KOPT-K1 (cell line): ENCODE data around the gene MYO1A.
"Not testable (repeated sequence)": the region's sequence is repeated elsewhere in the genome, so short reads cannot be mapped to it uniquely, and the experiment has no call there.

ENCODE experiments used
- H3K27ac ChIP-seq: fragments of 200-600 bp; sonication (generic); 2 replicates; pipeline ENCODE4 v1.5.1; 2016; ENCODE audit warnings: antibody characterized with exemption, mild to moderate bottlenecking, low read depth, low read length; ENCODE audit not compliant: poor library complexity, severe bottlenecking
- H3K36me3 ChIP-seq: fragments of 200-600 bp; sonication (generic); 2 replicates; pipeline ENCODE4 v1.5.1; 2017; ENCODE audit warnings: antibody characterized with exemption, mild to moderate bottlenecking, low read length, moderate library complexity; ENCODE audit not compliant: insufficient read depth
- H3K9me3 ChIP-seq: fragments of 200-600 bp; sonication (generic); 2 replicates; pipeline ENCODE4 v1.5.1; 2017; ENCODE audit warnings: antibody characterized with exemption, low read length, mild to moderate bottlenecking; ENCODE audit not compliant: insufficient read depth, poor library complexity, severe bottlenecking

MYO1A gene

DNA sequence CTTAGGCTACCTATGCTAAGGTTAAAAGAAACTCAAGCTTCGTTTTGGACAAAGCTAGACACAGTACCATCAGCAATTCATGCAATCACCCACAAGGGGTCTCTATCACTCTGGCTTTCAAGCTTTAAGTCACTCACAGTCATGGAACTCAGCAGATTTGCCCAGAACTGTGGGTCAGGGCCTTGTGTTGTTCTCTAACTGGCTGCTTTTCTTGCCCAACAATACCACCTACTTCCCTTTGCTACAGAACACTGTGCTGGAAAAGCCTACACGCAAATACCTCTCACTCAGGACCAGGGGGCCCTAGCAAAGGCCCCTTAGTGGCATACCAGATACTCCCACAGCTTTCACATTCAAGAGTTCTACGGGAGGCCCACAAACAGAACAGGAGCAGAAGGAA, 19.6 kb upstream of the MYO1A start:
- Histone ChIP-seq H3K27ac (peak overlapping the region; percentile 4), H3K36me3 (peaks cover 88% of the 10 kb centered on the region), H3K9me3 (peaks cover 11% of the 10 kb centered on the region)

DNA sequence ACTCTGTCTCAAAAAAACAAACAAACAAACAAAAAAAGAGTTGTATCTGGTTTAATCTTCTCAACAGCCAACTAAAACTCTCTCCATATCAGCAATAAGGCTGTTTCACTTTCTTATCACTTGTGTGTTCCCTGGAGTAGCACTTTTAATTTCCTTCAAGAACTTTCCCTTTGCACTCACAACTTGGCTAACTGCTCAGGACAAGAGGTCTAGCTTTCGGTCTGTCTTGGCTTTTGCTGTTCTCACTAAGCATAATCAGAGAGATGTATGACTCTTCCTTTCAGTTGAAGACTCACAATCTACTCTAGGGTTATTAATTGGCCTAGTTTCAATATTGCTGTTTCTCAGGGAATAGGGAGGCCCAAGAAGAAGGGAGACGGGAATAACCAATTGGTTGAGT, 16.3 kb upstream of the MYO1A start:
- peaks cover 11% of the 10 kb centered on the region for H3K9me3 ChIP-seq
- no peak overlapping the region for H3K27ac ChIP-seq
- peaks cover 97% of the 10 kb centered on the region for H3K36me3 ChIP-seq

DNA sequence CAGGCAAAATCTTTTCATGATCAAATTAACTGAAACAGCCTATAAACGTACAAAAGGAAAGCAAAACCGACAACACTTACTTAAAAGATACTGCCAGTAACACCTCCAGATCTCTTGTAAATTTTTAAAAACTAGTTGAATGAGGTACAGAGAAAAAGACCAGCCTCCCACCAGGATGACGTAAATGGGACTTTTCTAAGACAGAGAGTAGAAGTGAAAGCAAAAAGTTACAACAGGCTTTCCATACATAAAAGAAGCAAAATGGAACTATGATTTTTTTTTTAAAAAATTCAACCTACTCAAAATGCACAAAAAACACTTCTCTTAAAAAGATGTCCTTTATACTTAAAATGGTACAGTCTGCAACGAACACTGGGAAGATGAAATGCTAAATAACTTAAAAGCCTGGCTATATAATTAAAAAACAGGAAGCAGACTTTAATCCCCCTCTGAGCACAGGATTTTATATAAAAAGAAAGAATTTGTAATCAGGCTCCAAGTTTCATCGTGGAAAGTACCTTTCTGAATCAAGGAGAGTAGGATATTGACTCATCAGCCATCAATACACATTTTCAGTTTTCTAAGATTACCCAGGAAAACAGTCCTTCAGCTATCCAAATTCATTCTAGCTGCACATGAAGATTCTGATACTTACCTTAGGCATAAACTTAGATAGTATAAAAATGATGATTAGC, 14.2 kb upstream of the MYO1A start:
- Histone ChIP-seq H3K27ac (peak overlapping the region; percentile 44), H3K9me3 (peaks cover 11% of the 10 kb centered on the region), H3K36me3 (peaks cover 97% of the 10 kb centered on the region)

DNA sequence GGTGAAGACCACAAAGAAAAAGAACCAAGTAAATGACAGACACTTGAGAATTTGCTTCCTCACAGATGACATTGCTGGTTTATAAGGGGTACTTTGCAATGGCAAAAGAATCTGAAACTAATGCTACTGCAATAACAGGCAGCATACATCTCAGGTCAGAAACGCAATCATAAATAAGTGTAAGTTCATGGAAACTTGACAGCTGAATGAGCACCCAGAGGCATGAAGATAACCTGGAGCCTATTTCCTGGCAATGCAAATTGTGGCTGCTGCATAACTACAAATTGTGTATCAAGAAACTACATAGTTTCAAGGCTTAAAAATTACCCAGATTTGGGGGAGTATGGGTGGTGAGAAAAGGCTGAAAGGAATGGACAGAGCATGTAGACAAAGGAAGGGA, 8.5 kb upstream of the MYO1A start:
- H3K27ac ChIP-seq = no peak overlapping the region
- peaks cover 90% of the 10 kb centered on the region for H3K36me3 ChIP-seq
- H3K9me3 ChIP-seq = peaks cover 6% of the 10 kb centered on the region

DNA sequence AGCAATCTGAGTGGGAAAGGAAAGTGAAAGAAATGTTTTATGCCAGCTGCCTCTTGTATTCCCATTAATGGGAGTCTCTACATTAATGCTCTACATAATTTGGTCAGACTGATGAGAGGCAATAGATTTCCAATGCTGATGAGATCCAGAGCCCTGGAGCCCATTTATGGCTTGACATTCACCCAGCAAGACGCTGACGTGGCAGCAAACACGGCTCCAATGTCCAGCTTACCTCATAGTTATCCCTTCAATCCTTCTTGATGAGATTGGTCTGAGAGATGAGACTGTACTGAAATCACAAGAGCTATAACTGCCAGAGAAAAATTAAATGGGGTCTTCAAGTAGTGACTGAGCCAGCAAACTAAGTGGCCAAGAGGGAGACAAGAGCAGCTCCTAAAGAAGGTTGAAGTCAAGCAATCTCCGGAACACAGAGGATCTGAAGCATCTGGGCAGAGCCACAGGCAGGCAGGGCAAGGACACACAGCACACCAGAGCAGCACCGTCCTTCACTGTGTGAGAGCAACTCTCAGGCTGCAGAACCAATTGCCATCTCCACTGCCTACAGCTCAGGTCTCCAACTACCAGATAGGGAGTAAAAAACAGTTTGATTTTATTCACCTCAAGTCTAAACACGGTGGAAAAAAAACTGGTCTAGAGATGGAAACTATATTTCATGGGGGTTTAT, 7.3 kb upstream of the MYO1A start:
- H3K9me3 ChIP-seq = peaks cover 6% of the 10 kb centered on the region
- H3K27ac ChIP-seq = no peak overlapping the region
- peaks cover 78% of the 10 kb centered on the region for H3K36me3 ChIP-seq

DNA sequence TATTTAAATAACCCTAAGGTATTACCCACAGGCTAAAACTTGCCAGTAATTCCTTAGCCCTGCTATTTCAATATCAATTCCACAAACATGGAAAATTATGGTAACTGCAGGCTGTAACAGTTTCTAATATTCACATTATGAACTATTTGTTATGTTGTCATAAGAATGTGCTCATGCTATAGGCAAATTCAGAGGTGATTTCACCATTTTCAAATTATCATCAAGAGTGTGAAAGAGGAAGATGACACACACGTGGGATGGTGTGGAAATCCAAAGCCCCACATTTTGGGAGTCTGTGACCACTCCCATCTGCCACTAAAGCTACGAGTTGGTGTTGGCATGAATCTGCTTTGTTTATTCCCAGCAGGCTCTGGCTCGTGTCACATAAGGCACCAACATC, 5.9 kb upstream of the MYO1A start:
- Histone ChIP-seq H3K9me3 (peaks cover 6% of the 10 kb centered on the region), H3K27ac (no peak overlapping the region), H3K36me3 (peaks cover 64% of the 10 kb centered on the region)

DNA sequence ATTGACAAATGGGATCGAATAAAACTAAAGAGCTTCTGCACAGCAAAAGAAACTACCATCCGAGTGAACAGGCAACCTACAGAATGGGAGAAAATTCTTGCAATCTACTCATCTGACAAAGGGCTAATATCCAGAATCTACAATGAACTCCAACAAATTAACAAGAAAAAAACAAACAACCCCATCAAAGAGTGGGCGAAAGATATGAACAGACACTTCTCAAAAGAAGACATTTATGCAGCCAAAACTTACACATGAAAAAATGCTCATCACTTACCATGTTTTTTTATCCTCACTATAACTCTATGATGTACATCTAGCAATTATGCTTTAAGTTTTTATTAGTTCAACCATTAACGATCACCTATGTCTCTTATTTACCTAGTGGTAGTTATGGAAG, 4.0 kb upstream of the MYO1A start:
- H3K9me3 ChIP-seq, H3K27ac ChIP-seq: not testable (repeated sequence)
- peaks cover 45% of the 10 kb centered on the region for H3K36me3 ChIP-seq

DNA sequence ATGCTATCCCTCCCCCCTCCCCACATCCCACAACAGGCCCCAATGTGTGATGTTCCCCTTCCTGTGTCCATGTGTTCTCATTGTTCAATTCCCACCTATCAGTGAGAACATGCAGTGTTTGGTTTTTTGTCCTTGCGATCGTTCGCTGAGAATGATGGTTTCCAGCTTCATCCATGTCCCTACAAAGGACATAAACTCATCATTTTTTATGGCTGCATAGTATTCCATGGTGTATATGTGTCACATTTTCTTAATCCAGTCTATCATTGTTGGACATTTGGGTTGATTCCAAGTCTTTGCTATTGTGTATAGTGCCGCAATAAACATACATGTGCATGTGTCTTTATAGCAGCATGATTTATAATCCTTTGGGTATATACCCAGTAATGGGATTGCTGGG, 3.2 kb upstream of the MYO1A start:
- H3K27ac ChIP-seq, H3K9me3 ChIP-seq: not testable (repeated sequence)
- peaks cover 37% of the 10 kb centered on the region for H3K36me3 ChIP-seq

DNA sequence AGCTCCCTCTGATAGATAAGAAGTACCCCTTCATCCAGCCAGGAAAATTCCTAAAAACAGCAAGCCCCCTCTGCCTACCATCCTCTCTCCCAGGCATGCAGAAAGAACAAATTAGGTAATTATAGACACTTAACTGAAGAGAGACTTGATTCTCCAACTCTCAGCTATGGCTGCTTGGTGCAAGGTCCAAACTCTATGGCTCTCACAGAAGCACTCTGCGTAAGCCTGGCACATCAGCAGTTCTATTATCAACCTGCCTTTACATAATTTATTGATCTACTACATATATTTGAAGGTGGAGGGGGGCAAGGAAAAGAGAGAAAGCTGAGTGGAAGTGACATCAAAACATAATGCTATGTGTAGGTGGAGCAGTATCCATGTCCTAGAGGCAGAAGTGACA, 1.1 kb upstream of the MYO1A start:
- peaks cover 16% of the 10 kb centered on the region for H3K36me3 ChIP-seq
- peaks cover 6% of the 10 kb centered on the region for H3K9me3 ChIP-seq
- H3K27ac ChIP-seq = no peak overlapping the region

DNA sequence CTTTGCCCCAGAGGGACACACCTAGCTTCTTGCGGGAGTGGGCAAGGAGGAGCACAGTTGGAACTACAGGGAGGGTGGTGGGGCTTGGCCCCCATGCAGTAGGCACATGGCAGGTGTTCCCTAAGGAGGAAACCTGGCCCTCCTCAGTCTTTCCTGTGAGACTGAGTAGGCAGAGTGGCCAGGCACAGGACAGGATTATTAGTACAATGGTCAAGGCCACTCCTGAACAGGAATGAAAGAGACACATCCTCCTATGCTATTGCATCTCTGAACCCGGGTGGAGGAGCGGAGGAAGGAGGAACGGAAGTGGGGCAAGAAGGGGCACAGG, 846 bp downstream of the MYO1A start:
- Histone ChIP-seq H3K9me3 (peaks cover 2% of the 10 kb centered on the region), H3K36me3 (peaks cover 2% of the 10 kb centered on the region; the same call in 1 of the 2 replicates), H3K27ac (peak overlapping the region; percentile 74)

DNA sequence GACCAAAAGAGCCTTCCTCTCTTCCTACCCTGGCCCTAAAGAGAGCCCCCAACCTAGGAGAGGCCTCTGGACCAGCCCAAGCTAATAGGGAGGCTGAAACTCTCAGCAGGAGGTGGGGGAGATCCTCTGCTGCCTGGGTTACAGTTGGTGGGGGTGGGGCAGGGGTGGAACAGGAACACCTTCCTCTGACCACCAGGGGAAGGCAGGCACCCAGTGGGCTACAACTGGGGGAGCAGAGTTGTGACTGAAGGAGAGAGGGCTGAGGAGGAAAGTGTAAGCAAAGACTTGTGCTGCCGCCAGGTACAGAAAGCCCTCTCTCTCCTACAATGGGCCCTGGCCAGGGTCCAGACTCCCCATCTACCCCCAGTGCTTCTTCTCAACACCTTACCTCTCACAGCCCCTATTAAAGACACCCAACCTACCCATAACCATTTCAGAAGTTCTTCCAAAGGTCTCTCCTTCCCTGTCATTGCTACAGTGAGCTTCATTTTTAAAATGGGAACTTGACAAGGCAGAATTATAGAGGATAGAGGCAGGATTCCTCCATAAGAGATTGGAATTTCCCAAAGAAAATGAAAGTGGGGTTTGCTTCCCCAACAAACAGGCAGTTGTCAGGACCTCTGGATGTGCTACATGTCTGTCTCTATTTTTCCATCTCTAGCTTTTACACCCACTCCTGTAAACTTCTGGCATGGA, 1.4 kb downstream of the MYO1A start:
- no peaks in the 10 kb centered on the region for H3K36me3 ChIP-seq
- H3K27ac ChIP-seq = peak overlapping the region; percentile 74
- no peaks in the 10 kb centered on the region for H3K9me3 ChIP-seq

DNA sequence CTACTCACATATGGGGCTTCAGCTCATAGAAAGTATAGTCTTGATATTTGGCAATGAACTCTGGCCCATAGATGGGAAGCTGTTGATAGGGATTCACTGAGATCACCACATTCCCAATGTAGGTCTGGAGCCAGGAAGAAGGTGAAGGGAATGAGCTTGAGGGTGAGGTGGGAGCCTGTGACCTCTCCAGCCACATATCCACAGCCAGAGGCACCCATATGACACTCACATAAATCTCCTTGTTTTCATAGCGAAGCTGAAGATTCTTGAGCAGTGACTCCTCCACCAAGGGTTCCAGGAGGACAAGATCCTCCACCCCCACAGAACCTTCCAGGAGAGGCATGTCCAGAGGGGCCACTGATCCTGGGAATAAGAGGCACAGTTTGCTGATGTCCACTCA, 1.9 kb downstream of the MYO1A start:
- H3K36me3 ChIP-seq = no peaks in the 10 kb centered on the region
- H3K9me3 ChIP-seq = no peaks in the 10 kb centered on the region
- H3K27ac ChIP-seq = peak overlapping the region; percentile 74

DNA sequence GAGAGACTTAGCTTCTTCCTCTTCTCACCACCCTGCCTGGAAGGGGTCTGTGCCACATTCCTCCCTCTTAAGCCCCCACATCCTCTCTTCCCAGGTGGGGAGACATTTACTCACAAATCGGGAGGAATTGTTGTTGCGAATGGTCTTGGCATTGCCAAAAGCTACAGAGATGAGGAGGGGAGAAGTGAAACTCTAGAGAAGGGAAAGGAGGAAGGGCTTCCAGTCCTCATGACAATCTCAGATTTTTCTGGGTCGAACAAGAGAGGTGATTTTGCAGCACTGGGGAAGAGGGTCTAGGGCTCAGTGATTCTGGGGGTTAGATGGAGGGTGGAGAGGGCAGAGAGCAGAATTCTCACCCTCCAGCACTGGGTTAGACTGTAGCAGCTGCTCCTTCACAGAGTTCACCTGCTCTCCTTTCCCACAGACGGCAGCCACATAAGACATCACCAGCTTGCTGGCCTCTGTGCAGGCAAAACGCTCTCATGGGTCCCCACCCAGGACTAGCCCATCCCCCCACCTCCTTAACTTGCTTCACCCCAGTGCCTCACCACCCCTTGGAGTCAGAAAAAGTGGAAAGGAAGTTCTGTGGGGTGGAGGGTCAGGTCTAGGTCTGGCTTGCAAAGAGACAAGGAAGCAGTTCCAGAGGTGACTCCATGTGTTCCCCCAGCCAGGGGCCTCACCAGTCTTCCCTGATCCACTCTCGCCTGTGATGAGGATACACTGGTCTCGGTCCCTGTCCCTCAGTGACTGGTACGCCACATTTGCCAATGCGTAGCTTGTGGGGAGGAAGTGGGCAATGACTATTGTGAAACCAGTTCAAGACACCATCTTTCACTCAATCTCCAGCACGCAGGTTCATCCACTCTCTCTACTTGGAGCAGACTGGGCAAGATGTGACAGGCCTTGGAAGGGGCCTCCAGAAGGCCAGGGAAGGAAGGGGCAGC, 2.7 kb downstream of the MYO1A start:
- no peaks in the 10 kb centered on the region for H3K9me3 ChIP-seq
- no peaks in the 10 kb centered on the region for H3K36me3 ChIP-seq
- H3K27ac ChIP-seq = peak overlapping the region; percentile 74

DNA sequence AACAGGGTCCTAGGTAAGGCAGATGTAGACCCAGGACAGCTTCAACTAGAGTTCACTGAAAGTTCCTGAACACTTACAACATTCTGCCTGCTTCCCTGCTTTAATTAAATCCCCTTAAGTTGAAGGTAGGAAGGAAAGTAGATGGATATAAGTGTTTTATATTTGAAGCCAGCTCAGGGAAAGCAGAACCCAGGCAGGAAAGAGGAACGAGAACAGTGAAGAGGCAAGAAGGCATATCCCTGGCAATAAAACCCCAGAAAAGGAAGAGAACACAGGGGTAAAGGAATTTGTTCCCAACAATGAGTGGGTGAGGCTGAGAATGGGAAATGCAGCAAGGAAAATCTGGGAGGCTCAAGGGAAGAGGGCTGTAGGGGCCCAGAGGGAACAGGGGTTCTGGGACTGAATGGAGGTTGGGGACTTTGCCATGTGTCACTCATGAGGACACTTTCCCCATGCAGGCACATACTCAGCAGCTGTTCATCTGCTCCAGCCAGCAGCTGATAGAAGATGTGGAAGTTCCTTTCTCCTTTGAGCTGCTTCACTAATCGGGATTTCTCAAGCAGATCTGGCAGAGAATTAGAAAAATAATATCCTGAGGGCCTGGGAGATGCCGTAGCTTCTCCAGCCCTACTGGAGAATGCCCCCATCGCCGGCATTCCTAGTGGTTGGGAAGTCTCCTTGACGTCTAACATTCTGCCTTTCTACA, 3.7 kb downstream of the MYO1A start:
- Histone ChIP-seq H3K9me3 (no peaks in the 10 kb centered on the region), H3K27ac (peak overlapping the region; percentile 74), H3K36me3 (no peaks in the 10 kb centered on the region)
